K562 (cell line): ENCODE measurements around the gene MEIKIN. TPM values are rescaled to one million over a fixed set of nuclear protein-coding genes. Genes with fewer than 3 reads are reported as not detected.

Experiments
- EZH2 ChIP-seq: IDR thresholded peaks from 2 replicates; pipeline ENCODE4 v1.6.1; 2012; ENCODE audit warnings: low read depth, mild to moderate bottlenecking, inconsistent platforms, low read length, borderline replicate concordance
- FOXJ2 ChIP-seq: fragments of 200-800 bp; sonication (Bioruptor generic); IDR thresholded peaks from 2 replicates; pipeline ENCODE4 v1.6.1; 2016; ENCODE audit warnings: missing genetic modification characterization, missing compliant biosample characterization
- NCOA6 ChIP-seq: fragments of 450-650 bp; IDR thresholded peaks from 2 replicates; pipeline ENCODE4 v1.6.1; 2017; ENCODE audit warnings: mild to moderate bottlenecking
- RBBP5 ChIP-seq: fragments of 200-600 bp; sonication (generic); IDR thresholded peaks from 2 replicates; pipeline ENCODE4 v1.6.1; 2012; ENCODE audit warnings: borderline replicate concordance, mild to moderate bottlenecking, low read length, control low read depth, inconsistent platforms; ENCODE audit not compliant: insufficient read depth, poor library complexity, severe bottlenecking
- RBM34 ChIP-seq: fragments of 200-400 bp; formaldehyde crosslinking; IDR thresholded peaks from 2 replicates; pipeline ENCODE4 v1.6.1; 2018; ENCODE audit warnings: low read length, borderline replicate concordance; ENCODE audit not compliant: insufficient read depth
- SMARCA4 ChIP-seq: fragments of 450-650 bp; IDR thresholded peaks from 2 replicates; pipeline ENCODE4 v1.6.1; 2016
- TCF3 ChIP-seq: sonication (generic); formaldehyde crosslinking; IDR thresholded peaks from 2 replicates; pipeline ENCODE4 v1.4.0; 2020; ENCODE audit warnings: mild to moderate bottlenecking, missing genetic modification reagents
- ZBED1 ChIP-seq: IDR thresholded peaks from 2 replicates; pipeline ENCODE4 v1.6.1; 2014
- ZMIZ1 ChIP-seq, 2 experiments: fragments of 150-350 bp in 1 of 2; IDR thresholded peaks; 2 replicates each; pipeline ENCODE4 v1.6.1; 2012 to 2016; ENCODE audit warnings: low read depth in 2 of 2, low read length in 2 of 2, mild to moderate bottlenecking in 1 of 2, moderate library complexity in 1 of 2
- polyA plus RNA-seq, 8 experiments: library from polyadenylated mRNA; depleted of rRNA in 4 of 8; stranded (reverse) in 5 of 8; unstranded in 3 of 8; fragments of >200 nt; fragmentation: Nextera tagmentation in 2 of 8; fragmentation: Illumina TruSeq in 1 of 8; extraction: Ambion mirVana in 2 of 8; extraction: Trizol in 1 of 8; gene quantifications; 2 replicates each; pipeline versions ENCODE4 v1.2.1 to v1.2.3, GENCODE V29; 2011 to 2014; ENCODE audit warnings: inconsistent platforms in 1 of 8, missing spikeins in 1 of 8
- total RNA-seq, 7 experiments: library from RNA; depleted of rRNA in 6 of 7; stranded (reverse); fragments of >200 nt in 6 of 7; fragmentation: Illumina TruSeq in 2 of 7; extraction: Trizol in 2 of 7; gene quantifications; 2 replicates each; pipeline versions ENCODE4 v1.2.1 to v1.2.3, GENCODE V29; 2011 to 2021; ENCODE audit warnings: low replicate concordance in 1 of 7

The MEIKIN gene
- total and polyA plus RNA-seq, 9 of the 15 experiments (the other 6 are each of a cell fraction or from before 2014, with no cell fraction given) = 0.18 TPM; not detected in 8

GRCh38 chr5:131792896-131793295 lies 152.6 kb downstream of the MEIKIN start (continued):
- TF ChIP-seq ZMIZ1 (IDR thresholded peaks at IDR 0.05; ENCODE audit: low read depth in 2 of 2, low read length in 2 of 2) = no peak
- TF ChIP-seq RBBP5 = no peak
- no peak for TF ChIP-seq EZH2
- no peak for TF ChIP-seq NCOA6
- TF ChIP-seq SMARCA4 = no peak
- TF ChIP-seq FOXJ2 (tag) = no peak
- TF ChIP-seq ZBED1 = no peak
- no peak for TF ChIP-seq RBM34
- no peak for TF ChIP-seq TCF3 (CRISPR knock-in tag)
